Sigmoid colon (tissue), 7 donors: ENCODE measurements around the gene SEMA5B. TPM values are rescaled to one million over a fixed set of nuclear protein-coding genes. Genes with fewer than 3 reads are reported as not detected.

Experiments
- DNase-seq: peaks from one replicate; pipeline ENCODE4 v3.0.0-alpha.2; 2019
- H3K27ac ChIP-seq, 4 donors: fragments of 200-600 bp; sonication (generic); one replicate each; pipeline ENCODE4 v1.5.1; 2016 to 2019; ENCODE audit warnings: mild to moderate bottlenecking in 1 of 4
- H3K27me3 ChIP-seq, 3 donors: fragments of 200-600 bp; sonication (generic); one replicate each; pipeline ENCODE4 v1.5.1; 2019; ENCODE audit warnings: mild to moderate bottlenecking in 1 of 3
- H3K36me3 ChIP-seq, 4 donors: fragments of 200-600 bp; sonication (generic); one replicate each; pipeline ENCODE4 v1.5.1; 2016 to 2019
- H3K4me1 ChIP-seq, 4 donors: fragments of 200-600 bp; sonication (generic); one replicate each; pipeline ENCODE4 v1.5.1; 2017 to 2019
- H3K4me3 ChIP-seq, 4 donors: fragments of 200-600 bp; sonication (generic); one replicate each; pipeline ENCODE4 v1.5.1; 2017 to 2019; ENCODE audit warnings: mild to moderate bottlenecking in 2 of 4, moderate library complexity in 1 of 4
- H3K9me3 ChIP-seq, 4 donors: fragments of 200-600 bp in 3 of 4; sonication (generic) in 3 of 4; one replicate each; pipeline versions ENCODE4 v1.5.1 to v1.6.1; 2013 to 2019
- CTCF ChIP-seq, 4 experiments: fragments of 450-650 bp in 3 of 4; fragments of 200-600 bp in 1 of 4; IDR thresholded peaks; one replicate each; pipeline ENCODE4 v1.5.1; 2016 to 2019; ENCODE audit warnings: antibody characterized with exemption in 4 of 4, mild to moderate bottlenecking in 3 of 4, moderate library complexity in 2 of 4
- EP300 ChIP-seq, 4 donors: sonication (generic); formaldehyde crosslinking; IDR thresholded peaks; one replicate each; pipeline ENCODE4 v1.6.1; 2017; ENCODE audit warnings: antibody characterized with exemption in 4 of 4
- POLR2A ChIP-seq, 2 donors: fragments of 450-650 bp; IDR thresholded peaks; one replicate each; pipeline ENCODE4 v1.6.1; 2016; ENCODE audit warnings: antibody characterized with exemption in 2 of 2, mild to moderate bottlenecking in 2 of 2, moderate library complexity in 2 of 2
- POLR2AphosphoS5 ChIP-seq, 4 donors: sonication (generic); formaldehyde crosslinking; IDR thresholded peaks; one replicate each; pipeline ENCODE4 v1.6.1; 2017; ENCODE audit warnings: antibody characterized with exemption in 4 of 4
- WGBS, 2 donors: extraction: QIAGEN DNeasy Blood & Tissue Kit; methylation state at CpG; one replicate each; pipeline ENCODE4 v1.1.7; 2013; 5-methylcytosine and 5-hydroxymethylcytosine counted together
- intact Hi-C: fragments of 100-400 bp; cut with DNase I; formaldehyde crosslinking; loops from one replicate; pipeline ENCODE4 v1.15.1; 2023
- polyA plus RNA-seq, 3 donors: library from polyadenylated mRNA; stranded (reverse); fragments of 200-250 nt; gene quantifications; one replicate each; pipeline ENCODE4 v1.2.3, GENCODE V29; 2013
- total RNA-seq, 4 donors: library from RNA; depleted of rRNA; stranded (reverse); fragments of >200 nt; gene quantifications; one replicate each; pipeline ENCODE4 v1.1.0, GENCODE V29; 2016
- donor health status: healthy with polysubstance abuse.
- donor health status: Bipolar disorder and iron deficiency.
- donor health status: healthy.

SEMA5B gene
- total and polyA plus RNA-seq, 7 donors = 0.36 to 0.69 (median 0.55) TPM; not detected in 2

- Histone ChIP-seq H3K27ac (no peak overlapping the region), H3K9me3 (no peaks in the 10 kb centered on the region), H3K4me1 (peaks cover 0 to 1% (median 0%) of the 10 kb centered on the region in 4 donors), H3K4me3 (no peak overlapping the region), H3K27me3 (no peaks in the 10 kb centered on the region), H3K36me3 (no peaks in the 10 kb centered on the region)
- DNase-seq = no peak
- intact Hi-C loops = no loop called here
- WGBS, 2 donors = 89 to 93% methylated on average over 4 of the region's 4 CpGs
- TF ChIP-seq POLR2AphosphoS5 (IDR thresholded peaks at IDR 0.05) = no peak
- TF ChIP-seq EP300 (IDR thresholded peaks at IDR 0.05) = no peak
- no peak for TF ChIP-seq POLR2A (IDR thresholded peaks at IDR 0.05)
- no peak for TF ChIP-seq CTCF (IDR thresholded peaks at IDR 0.05)
Measured at GRCh38 chr3:122937745-122938144, 89.8 kb downstream of the SEMA5B start.

- no peak for DNase-seq
- Histone ChIP-seq H3K36me3 (no peaks in the 10 kb centered on the region), H3K27me3 (no peaks in the 10 kb centered on the region), H3K4me3 (no peak overlapping the region), H3K27ac (no peak overlapping the region), H3K4me1 (no peaks in the 10 kb centered on the region), H3K9me3 (no peaks in the 10 kb centered on the region)
- TF ChIP-seq POLR2AphosphoS5 (IDR thresholded peaks at IDR 0.05) (no peak), POLR2A (IDR thresholded peaks at IDR 0.05) (no peak), EP300 (IDR thresholded peaks at IDR 0.05) (no peak), CTCF (IDR thresholded peaks at IDR 0.05) (no peak)
- 92 to 95% methylated on average over 5 of the region's 5 CpGs for WGBS, 2 donors
- intact Hi-C loops = no loop called here
Measured at GRCh38 chr3:122936986-122937385, 90.6 kb downstream of the SEMA5B start.

GRCh38 chr3:122936335-122936734, 91.2 kb downstream of the SEMA5B start:
- WGBS, 2 donors = 38 to 70% methylated on average over 9 of the region's 9 CpGs
- H3K27ac ChIP-seq = no peak overlapping the region
- no peak for DNase-seq
- H3K9me3 ChIP-seq = no peaks in the 10 kb centered on the region
- TF ChIP-seq POLR2AphosphoS5 (IDR thresholded peaks at IDR 0.05) (no peak), CTCF (IDR thresholded peaks at IDR 0.05) (no peak), EP300 (IDR thresholded peaks at IDR 0.05) (no peak), POLR2A (IDR thresholded peaks at IDR 0.05) (no peak)
- no peaks in the 10 kb centered on the region for H3K27me3 ChIP-seq
- no peaks in the 10 kb centered on the region for H3K4me1 ChIP-seq
- no peak overlapping the region for H3K4me3 ChIP-seq
- no peaks in the 10 kb centered on the region for H3K36me3 ChIP-seq
- intact Hi-C loops = no loop called here

- H3K27me3 ChIP-seq = no peaks in the 10 kb centered on the region
- TF ChIP-seq POLR2AphosphoS5 (IDR thresholded peaks at IDR 0.05) (no peak), CTCF (IDR thresholded peaks at IDR 0.05) (no peak), EP300 (IDR thresholded peaks at IDR 0.05) (no peak), POLR2A (IDR thresholded peaks at IDR 0.05) (no peak)
- no peaks in the 10 kb centered on the region for H3K36me3 ChIP-seq
- intact Hi-C loops = no loop called here
- DNase-seq = no peak
- no peaks in the 10 kb centered on the region for H3K9me3 ChIP-seq
- WGBS, 2 donors = 81 to 83% methylated on average over 1 of the region's 1 CpG
- H3K27ac ChIP-seq = no peak overlapping the region
- H3K4me3 ChIP-seq = no peak overlapping the region
- no peaks in the 10 kb centered on the region for H3K4me1 ChIP-seq
Measured at GRCh38 chr3:122934251-122934650, 93.3 kb downstream of the SEMA5B start.

- Histone ChIP-seq H3K27me3 (no peaks in the 10 kb centered on the region), H3K4me3 (no peak overlapping the region), H3K27ac (no peak overlapping the region), H3K4me1 (no peaks in the 10 kb centered on the region), H3K9me3 (no peaks in the 10 kb centered on the region), H3K36me3 (no peaks in the 10 kb centered on the region)
- intact Hi-C loops = no loop called here
- 57 to 84% methylated on average over 5 of the region's 5 CpGs for WGBS, 2 donors
- no peak for DNase-seq
- TF ChIP-seq POLR2AphosphoS5 (IDR thresholded peaks at IDR 0.05) (no peak), EP300 (IDR thresholded peaks at IDR 0.05) (no peak)
Measured at GRCh38 chr3:122932251-122932967, 95.2 kb downstream of the SEMA5B start.
